Measurements from ENCODE around the gene MCC.
"Not testable (repeated sequence)": the region's sequence is repeated elsewhere in the genome, so short reads cannot be mapped to it uniquely, and the experiment has no call there.

The MCC gene

DNA sequence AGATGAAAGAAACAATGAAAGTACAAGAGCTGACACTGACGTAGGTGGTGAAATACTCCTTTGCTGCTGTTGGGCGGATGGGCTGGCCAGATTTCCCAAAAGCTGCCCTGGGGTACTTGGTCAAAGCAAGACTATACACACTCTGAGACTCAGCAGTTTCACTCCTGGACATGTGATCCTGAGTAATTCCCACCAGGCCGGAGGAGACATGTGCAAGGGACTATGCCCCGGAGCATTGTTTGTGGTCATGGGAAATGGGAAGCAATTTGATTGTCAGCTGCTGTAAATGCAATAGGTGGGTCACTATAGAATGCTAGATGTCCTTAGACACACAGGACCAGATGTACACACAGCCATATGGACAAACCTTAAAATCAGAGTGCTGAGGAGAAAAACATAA, 395.6 kb downstream of the MCC start:
- no peak for DNase-seq

DNA sequence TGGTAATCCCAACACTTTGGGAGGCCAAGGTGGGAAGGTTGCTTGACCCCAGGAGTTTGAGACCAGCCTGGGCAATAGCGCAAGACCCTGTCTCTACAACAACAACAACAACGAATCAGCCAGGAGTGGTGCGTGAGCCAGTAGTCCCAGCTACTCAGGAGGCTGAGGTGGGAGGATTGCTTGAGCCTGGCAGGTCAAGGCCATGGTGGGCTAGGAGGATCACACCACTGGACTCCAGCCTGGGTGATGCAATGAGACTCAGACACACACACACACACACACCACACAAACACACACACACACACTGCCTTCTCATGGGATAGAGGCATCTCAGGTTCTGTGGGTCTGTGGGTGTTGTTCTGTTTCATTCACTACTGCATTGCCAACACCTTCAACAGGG, 396.6 kb downstream of the MCC start:
- no peak for DNase-seq

DNA sequence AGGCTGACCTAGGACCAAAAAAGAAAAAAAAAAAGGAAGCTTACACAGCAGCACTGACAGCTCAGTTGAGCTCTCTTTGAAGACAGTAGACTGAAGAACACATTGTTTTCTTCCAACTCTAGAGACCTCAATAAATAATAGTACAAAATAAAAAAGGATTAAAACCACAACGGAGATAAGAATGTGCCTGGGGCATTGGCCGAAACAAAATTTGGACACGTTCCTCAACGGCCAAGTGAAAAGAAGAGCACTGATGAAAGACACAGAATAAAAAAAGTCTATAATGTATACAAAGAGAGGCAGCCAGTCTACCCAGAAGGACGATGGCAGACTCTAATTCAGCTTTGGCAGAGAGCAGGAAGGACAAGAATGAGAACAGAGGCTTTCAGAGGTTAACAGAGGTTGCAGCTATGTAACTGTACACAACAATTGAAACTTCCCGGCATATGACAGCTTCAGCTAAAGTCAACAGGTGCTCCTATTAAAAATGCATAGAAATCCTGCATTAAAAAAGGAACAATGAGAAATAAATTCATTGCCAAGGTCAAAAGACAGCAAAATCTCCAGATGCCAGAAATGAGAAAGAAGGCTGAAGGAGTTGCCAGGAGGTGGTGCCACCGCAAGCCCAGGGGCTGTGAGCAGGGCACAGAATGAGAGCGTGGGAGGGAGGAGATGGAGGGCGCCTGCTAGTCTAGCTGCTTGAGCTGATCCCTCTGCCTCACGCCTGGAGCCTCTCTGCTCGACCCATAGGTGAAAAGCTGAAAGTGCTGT, 397.7 kb downstream of the MCC start:
- DNase-seq, result no peak

DNA sequence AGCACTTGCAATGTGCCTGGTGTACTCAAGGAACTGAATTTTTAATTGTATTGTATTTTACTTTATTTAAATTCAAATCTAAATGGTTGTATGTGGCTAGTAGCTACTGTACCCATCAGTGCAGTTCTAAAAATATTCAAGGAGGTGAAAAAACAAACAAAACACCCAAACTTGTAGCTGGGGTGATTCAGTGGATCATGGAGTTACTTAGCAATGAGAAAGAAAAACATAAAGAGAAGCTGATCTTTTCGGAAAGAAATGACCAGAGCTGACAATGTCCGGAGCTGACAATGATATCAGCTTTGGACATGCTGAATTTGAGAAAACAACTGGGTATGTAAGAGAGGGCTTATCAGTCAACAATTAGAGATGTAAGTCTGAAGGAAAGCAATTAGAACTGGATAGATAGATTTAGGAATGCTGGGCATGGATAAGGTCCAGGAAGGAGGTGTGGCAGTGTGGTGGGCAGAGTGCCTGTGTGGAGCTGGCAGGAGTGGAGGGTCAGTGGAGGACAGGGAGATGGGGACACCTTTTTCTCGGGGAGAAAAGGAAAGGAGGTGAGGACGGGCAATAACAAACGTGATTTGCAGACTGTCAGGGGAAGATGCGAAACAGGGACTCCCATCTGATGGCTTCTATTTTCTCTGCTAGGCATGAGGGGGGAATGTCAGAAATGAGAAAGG, 398.5 kb downstream of the MCC start:
- DNase-seq, result no peak

DNA sequence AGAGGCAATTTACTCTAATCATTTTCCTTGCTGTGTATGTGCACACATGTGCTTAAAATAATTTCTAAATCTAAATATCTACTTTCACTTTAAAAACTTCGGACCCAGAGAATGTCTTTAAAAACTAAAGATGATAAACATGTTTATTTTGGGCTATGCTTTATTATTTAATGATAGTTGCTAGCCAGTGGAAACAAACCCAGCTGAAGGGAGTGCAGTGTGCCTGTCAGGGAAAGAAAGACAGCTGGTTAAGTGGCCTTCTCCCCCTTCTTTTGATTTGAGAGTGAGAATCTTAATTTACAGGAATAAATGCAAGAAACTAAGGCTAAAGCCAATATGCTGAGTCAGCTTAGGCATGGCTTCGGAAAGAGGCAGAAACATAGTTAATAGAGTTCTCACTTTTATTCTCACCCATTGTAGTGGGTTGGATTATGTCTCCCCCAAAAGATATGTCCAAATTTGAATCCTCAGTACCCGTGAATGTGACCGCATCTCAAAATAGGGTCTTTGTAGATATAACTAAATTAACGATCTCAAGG, 400.2 kb downstream of the MCC start:
- DNase-seq, result no peak

DNA sequence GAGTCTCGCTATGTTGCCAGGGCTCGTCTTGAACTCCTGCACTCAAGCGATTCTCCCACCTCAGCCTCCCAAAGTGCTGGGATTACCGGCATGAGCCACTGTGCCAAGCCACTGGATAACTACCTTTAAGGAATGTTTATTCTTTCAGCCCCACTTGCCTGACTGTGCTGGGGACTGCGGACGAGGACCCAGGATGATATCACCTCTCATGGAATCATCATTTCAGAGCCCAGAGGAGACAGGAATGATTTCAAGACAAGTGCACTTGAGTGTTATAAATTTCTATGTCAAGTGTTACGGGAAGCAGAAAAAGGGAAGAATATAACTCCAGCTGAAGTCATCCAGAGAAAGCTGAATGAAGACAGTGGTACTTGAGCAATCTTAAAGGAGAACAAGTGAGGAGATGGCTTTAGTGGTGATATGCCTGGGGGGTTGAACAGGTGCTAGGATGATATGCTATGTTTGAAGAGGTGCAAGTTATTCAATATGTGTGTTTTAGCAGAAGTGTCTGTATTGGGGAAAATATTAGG, 402.3 kb downstream of the MCC start:
- no peak for DNase-seq

DNA sequence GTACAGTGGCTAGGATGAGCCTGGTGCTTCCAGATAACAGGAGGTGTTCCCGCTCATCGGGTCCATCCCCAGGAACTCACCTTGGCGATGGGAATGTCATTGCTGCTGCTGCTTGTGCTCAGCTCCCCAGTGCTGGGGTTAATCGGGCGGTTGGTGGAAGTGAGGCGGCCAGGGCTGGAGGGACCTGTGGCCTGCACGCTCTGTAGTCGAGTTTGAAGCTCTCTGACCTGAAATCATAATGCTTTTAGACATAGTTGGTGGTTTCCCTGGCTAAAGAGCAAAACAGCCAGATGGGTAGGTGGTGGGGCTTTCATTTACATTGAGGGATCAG, 403.2 kb downstream of the MCC start:
- DNase-seq, result no peak

DNA sequence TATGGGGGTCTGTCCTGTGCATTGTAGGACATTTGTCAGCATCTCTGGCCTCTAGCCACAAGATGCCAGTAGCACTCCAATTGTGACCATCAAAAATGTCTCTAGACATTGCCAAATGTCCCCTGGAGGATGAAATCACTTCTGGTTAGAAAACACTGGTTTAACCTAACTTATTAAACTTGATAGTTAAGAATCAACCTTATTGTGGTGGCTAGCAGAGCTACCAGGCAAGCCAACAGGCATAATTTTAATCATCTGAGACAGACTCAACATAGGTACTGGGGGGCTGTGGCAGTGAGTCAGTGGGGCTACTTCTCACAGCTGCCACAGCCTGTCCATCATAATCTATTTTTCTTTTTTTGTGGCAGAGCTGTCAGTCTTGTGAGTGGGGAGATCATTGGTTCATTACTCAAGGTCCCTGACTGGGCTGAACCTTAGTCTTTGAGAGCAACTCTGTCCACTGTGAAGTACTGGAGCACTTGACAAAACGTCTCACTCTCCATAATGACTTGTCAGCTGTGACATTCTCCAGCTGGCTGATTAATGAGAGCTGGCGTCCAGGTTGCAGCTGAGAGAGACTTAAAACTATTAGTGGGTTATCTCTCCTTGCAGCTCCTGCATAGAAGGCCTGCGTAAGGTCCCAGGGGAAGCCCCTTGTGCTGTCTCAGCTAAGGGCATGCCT, 403.7 kb downstream of the MCC start:
- no peak for DNase-seq

DNA sequence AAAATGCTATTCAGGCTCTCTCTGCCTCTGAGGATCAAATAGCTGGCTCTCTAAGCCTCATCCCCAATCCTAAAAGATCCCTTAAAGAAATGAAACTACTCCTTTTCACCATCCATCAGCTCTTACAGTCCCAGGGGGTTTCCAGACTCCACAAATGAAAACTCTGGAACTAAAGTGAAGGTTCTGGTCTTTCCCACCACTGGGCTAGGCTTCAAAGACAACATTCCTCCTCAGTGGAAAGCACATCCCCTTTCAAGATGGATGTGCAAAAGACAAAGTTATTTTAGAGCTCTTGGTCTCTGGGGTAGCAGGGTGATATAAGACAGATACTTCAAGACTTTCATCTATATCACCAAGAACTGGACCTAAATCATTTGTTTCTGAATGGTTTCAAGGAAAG, 404.8 kb downstream of the MCC start:
- no peak for DNase-seq

DNA sequence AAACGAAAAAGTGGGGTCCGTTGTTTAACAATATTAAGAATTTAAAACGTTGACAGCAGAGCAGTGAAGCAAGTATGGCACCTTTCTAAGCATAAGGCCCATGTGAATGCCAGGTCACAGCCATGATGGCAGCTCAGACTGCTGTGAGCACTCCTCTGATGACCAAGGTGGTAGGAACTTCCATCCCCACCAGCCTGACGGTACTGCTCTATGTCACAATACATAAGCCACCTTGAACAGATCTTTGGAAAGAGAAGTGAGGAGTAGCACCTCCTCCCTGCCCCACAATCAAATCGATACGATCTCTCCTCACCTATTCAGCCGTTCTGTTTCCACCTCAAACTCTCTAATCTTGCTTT, 405.7 kb downstream of the MCC start:
- no peak for DNase-seq

DNA sequence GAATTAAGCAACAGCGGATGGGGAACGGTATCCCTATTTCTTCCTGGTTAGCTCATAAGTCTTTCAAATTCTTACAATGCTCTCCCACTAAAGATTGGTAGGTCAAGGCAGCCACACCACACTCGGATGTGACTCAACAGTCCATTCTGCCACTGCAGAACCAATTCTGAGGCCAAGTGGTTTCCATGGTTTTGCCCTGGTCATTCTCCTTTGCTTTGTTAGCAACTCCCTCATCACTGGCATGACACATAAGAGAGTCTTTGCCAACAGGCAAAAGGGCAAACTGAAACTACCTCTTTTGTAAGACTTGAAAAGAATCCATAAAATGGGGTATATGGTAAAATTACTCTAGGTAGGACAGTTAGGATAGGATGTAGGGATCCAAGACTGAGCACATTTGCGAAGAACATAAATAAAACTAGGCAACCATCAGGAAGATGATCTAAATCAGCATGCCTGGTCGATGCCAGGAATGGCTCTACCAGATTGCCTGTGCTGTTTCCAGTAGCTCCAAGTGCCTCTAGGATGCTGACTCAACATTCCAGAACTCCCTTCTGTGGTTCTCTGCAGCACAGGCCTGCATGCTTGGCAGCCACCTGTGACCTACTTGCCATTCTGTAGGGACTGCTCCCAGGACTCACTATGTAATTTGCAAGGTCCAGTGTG, 406.2 kb downstream of the MCC start:
- DNase-seq, result no peak

DNA sequence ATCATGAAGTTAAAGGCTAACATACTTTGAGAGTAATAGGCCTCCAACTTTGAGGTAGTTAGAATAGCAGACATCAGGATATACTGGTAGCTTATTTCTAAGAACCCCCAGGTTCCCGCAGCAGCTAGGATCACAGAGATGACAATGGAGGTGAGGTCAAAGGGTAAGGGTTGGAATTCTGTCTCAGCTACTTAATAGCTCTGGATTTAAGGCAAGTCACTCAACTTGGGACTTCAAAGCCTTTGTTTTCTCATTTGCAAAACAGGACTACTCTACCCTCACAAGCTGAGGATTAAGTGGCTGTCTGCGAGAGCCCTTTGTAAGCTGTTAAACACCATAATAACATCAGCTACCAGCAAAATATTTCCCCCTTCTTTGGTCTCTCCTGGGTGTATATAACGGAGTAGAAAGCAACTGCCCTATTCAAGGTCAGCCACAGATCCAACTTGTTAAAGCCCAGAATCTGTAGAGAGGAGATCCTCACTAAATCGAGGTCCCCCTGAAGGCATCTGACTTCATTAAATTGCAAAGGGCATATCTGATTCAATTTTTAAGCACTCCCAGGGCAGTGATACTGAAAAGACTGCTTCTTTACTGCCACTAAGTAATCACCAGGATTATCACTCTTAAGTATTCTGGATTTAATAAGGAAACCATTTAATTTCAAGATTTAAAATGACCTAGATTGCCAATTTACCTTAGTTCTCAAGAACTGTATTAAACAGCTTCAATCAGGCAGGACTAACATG, 407.0 kb downstream of the MCC start:
- DNase-seq, result no peak

DNA sequence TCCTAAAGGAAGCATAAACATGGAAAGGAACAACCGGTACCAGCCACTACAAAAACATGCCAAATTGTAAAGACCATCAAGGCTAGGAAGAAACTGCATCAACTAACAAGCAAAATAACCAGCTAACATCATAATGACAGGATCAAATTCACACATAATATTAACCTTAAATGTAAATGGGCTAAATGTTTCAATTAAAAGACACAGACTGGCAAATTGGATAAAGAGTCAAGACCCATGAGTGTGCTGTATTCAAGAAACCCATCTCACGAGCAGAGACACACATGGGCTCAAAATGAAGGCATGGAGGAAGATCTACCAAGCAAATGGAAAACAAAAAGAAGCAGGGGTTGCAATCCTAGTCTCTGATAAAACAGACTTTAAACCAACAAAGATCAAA, 411.6 kb downstream of the MCC start:
- not testable (repeated sequence) for DNase-seq

DNA sequence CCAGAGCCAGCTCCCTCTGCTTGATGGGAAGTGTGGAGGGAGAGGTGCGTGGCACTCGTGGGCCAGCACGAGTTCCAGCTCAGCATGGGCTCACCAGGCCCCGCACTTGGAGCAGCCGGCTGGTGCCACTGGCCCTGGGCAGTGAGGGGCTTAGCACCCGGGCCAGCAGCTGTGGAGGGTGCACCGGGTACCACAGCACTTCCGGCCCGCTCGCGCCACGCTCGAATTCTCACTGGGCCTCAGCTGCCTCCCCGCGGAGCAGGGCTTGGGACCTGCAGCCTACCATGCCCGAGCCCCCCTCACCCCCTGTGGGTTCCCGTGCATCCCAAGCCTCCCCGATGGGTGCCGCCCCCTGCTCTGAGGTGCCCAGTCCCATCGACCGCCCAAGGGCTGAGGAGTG, 413.2 kb downstream of the MCC start:
- DNase-seq, result no peak

DNA sequence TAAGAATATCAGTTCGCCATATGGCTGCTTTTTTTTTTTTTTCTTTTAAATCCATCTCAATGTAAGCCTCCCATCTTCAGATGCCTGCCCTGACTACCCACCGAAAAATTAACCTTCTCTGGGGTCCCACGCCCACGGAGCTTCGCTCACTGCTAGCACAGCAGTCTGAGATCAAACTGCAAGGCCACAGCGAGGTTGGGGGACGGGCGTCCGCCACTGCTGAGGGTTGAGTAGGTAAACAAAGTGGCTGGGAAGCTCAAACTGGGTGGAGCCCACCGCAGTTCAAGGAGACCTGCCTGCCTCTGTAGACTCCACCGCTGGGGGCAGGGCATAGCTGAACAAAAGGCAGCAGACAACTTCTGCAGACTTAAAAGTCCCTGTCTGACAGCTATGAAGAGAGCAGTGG, 414.6 kb downstream of the MCC start:
- not testable (repeated sequence) for DNase-seq

DNA sequence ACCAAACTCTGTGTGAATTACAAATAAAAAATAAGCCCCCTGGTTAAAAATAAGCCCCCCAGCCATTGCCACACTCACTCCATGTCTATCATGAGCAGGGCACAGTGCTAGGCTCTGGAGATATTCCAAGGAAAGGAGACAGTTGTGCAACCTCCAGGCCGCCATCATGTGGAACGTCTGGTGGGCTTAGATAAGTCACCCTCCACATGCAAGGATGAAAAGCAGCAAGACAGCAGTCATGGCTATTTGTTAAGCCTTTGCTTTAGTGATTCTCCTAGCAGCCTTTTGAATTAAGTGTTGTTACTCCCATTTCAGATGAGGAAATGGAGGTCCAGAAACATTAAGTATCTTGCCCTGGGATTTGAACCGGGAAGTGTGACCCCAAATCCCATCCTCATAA, 416.9 kb downstream of the MCC start:
- DNase-seq, result no peak

DNA sequence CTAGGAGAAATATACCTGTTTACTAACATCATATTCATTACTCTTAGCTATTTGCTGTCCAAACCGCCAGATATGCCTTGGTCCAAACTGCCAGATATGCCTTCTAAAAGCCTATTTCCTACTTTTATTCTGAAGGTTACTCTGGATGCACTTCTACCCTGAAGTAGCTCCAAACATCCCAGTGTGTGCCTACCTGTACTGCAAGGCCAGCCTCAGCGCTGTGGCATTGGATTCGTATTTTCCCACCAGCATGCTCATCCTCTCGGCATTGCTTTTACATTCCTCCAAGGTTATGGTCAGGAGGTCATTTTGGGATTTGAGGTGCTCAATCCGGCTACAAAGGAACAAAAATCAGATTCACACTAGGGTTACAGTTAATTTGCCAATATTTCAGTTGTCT, 417.4 kb downstream of the MCC start:
- no peak for DNase-seq

DNA sequence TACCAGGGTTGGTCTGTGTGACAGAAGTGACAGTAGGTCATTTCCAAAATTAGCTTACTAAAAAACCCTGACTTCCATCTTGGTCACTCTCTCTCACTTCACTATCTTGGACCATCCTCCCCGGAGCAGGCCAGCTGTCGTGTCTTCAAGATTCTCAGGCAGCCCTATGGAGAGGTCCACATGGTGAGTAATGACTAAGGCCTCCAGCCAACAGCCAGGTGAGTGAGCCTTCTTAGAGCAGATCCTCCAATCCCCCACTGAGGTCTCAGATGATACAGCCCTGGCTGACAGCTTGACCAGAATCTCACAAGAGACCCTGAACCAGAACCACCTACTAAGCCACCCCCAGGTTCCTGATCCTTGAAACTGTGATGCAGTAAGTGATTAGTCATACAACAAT, 419.7 kb downstream of the MCC start:
- DNase-seq, result no peak

DNA sequence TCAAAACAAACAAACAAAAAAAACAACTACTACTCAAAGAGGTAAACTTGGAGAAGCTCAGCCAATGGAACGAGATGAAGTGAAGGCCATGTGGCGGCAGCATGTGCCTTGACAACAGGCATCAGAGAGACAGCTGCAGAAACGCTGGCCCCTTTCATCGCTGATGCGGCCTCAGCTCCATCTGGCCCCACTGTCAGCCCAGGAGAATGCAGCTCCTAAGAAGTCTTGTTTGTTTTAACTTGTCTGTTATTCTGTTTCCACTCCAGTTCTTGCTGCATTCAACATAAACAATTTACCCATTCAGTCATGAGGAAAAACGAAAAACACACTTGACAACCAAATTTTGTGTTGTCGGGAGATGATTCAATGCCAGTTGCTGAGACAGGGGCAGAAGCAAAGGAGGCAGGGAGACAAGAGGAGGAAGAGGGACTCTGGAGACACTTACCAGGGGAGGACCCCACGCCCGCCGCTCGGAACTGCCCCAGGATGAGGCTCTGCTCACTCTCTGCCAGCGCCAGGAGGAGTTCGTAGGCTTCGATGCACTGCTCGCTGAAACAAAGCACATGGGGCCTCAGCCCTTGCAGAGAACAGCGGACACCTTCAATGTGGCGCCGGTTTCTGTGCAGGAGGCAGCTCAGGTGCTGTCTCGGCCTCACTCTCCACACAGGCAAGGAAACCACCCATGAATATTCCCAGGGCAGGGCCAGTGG, 420.5 kb downstream of the MCC start:
- DNase-seq, result peak; percentile 66

DNA sequence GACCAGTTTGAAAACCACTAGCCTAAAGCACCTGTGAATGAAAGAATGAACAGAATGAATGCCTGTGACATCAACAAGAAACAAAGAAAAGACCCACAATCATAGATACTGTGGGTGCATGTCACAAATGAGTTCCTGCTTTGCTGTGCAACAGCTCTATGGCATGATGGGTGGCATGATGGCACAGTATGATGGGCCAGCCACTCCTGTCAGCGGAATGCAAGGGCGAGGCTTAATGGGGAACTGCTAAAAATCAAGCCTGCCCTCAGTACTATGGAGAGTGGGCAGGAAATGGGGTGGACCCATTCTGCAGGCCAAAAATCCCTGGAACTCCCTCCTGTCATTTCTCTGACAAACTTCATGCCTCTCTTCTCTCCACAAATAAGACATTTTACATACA, 422.6 kb downstream of the MCC start:
- DNase-seq, result no peak

DNA sequence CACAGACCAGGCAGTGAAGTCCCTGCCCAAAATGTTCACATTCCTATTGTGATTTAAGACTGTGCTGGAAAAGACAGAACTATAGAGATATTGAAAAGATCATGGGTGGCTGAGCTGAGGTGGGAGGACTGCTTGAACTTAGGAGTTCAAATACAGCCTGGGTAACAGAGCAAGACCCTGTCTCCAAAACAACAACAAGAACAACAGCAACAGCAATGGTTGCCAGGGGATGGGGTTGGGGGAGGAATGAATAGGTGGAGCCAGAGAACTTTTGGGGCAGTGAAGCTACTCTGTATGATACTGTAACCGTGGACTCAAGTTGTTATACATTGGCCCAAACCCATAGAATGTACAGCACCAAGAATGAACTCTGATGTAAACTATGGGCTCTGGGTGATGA, 423.4 kb downstream of the MCC start:
- no peak for DNase-seq

DNA sequence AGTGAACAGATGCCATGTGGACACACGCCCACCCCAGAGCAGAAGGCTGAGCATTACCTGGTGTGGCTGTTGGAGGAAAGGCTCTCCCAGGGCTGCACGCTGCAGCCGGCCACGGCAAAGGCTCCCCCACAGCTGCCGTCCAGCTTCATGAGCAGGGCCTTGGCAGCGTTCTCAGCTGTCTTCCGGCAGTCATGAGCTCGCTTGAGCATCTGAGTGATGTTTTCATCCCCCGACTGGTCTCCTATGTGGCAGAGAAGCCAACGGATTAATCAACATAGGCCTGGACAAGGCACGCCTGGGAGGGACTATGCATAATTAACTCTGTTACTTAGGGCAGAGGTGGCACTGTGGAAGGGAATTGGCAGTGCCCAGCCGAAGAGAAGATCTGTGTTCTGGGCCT, 424.3 kb downstream of the MCC start:
- DNase-seq, result no peak

Data from right forelimb (tissue), 1 donor.